HK-2 (cell line): ENCODE results near the gene UMOD.

Source experiments
- DNase-seq: peaks from one replicate; pipeline ENCODE4 v3.0.0-alpha.2; 2018; ENCODE audit not compliant: unreplicated experiment

Gene UMOD

DNA sequence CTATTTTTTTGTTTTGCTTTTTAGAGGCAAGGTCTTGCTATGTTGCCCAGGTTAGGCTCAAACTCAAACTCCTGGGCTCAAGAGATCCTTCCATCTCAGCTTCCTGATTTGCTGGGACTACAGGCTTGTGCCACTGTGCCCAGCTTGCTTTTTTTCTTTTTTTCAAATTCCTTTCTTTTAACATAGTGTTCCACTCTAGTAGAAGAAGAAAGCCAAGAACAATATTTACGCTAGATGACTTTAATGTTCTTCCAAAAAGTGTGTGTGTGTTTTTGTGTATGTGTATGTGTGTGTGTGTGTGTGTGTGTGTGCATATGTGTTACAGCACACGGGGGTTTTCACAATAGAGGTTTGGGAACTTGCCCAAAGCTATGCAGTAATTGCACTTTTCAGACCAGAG is 10.7 kb upstream of the UMOD start:
- DNase-seq, result no peak

- no peak for DNase-seq
These were observed 7.5 kb upstream of the UMOD start for GRCh38 chr16:20359997-20360396.

- no peak for DNase-seq
These were observed 2.7 kb upstream of the UMOD start for GRCh38 chr16:20355114-20355782.

GRCh38 chr16:20353379-20353778 is 864 bp upstream of the UMOD start:
- DNase-seq, result no peak

GRCh38 chr16:20349615-20350014 is 2.9 kb downstream of the UMOD start:
- no peak for DNase-seq

DNA sequence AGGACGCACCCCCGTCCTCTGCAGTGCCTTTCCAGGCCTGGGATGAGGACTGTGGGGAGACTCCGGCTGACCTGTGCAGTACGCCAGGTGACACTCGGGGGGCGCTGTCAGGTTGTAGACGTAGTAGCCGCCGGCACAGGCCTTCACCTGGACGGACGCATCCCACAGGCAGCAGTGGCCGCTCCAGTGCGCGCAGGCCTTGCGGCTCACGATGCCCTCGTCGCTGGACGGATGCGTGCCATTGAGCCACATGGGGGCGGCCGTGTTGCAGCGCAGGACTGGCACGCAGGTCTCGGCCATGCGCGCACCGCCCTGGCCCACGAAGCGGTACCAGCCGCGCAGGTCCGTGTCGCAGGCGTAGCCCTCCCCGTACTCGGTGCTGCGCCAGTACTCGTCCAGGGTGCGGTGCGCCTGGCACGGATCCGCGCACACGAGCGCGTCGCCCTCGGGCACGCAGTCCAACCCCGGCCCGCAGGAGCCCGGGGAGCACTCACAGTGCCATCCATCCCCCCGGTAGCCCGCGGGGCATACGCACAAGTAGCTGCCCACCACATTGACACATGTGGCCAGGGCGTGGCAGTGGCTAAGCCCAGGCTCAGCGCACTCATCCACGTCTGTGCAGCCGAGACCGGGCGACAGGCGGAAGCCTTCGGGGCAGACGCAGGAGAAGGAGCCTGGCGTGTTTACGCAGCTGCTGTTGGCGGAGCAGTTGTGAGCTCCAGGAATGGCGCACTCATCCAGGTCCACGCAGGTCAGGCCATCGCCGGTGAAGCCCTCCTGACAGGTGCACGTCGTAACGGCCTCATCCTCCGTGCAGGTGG is 3.9 kb downstream of the UMOD start:
- DNase-seq, result no peak

GRCh38 chr16:20347666-20348364 is 4.7 kb downstream of the UMOD start:
- DNase-seq, result no peak

DNA sequence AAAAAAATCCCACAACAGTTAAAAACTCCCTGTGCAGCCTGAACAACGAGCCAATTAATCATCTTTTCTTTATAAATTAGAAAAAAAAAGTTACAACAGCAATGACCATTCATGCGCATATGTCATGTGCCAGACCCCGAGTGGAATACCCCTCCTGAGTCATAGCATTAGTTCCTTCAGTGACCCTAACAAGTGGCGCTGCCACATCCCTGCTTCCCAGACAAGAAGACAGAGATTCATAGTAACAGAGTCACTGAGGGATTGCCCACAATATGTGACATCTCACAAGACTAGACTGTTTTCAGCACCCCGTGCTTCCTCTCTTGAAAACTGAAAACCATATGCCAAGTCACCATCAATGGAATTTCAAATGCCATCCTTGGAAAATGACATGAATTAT is 7.9 kb downstream of the UMOD start:
- DNase-seq, result no peak

GRCh38 chr16:20339744-20340143 is 12.8 kb downstream of the UMOD start:
- DNase-seq, result no peak

DNA sequence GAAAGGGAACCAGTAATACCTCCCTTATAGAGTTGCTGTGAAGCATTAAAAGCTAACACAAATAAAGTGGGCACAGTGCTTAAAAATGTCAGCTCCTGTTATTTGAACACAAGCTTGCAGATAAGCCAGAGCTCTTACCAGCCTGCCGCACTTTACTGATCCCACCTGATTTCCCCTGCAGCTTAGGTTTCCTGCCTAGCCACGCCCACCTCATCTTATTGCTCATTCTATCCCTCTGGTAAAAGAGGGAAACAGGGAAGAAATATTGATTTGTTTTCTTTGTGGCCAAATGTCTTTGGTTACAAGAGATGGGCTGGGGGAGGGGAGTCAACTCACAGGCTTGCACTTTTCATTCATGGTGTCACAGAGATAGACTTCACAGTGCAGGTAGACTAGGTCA is 15.6 kb downstream of the UMOD start:
- no peak for DNase-seq

- DNase-seq, result no peak
These were observed 18.1 kb downstream of the UMOD start for GRCh38 chr16:20334396-20334795.

GRCh38 chr16:20333120-20333519 is 19.4 kb downstream of the UMOD start:
- DNase-seq, result no peak

DNA sequence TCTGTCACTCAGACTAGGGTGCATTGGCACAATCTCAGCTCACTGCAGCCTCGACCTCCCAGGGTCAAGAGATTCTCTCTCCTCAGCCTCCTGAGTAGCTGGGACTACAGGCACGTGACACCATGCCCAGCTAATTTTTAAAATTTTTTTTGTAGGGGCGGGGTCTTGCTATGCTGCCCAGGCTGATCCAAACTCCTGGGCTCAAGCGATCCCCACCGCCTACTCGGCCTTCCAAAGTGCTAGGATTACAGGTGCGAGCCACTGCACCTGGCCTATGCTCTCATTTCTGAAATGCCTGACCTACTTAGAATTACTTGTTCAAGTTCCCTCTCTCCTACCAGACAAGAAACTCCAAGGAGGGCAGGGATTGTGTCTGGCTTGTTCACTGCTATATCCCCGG is 20.1 kb downstream of the UMOD start:
- DNase-seq, result no peak

- no peak for DNase-seq
These were observed 20.9 kb downstream of the UMOD start for GRCh38 chr16:20331635-20332034.

GRCh38 chr16:20329392-20330138 is 22.9 kb downstream of the UMOD start:
- no peak for DNase-seq

- DNase-seq, result no peak
These were observed 25.0 kb downstream of the UMOD start, which contains the start of gene GP2 for GRCh38 chr16:20327444-20328041. GP2 (minus strand) TSS chr16:20327513; CDS start chr16:20326431, 1,082 bp downstream.

DNA sequence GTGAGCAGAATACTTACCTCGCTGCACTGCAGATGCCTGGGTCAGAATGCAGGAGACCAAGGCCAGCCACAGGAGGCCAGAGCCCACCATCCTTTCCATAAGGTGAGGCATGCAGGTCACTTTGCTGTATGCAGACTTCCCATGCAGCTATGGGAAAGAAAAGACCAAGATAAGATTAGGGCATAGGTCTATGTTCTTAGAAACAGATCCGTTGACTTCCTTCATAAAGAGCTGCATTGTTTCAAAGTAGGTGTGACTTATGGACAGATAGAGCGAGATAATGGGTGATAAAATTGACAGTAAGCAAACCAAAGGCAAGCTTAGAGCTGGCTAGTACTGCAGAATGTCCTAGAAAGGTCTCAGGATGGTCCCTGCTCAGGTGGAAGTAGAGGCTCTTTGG is 26.2 kb downstream of the UMOD start:
- no peak for DNase-seq

- no peak for DNase-seq
These were observed 27.5 kb downstream of the UMOD start for GRCh38 chr16:20325005-20325404.

- no peak for DNase-seq
These were observed 28.9 kb downstream of the UMOD start for GRCh38 chr16:20323591-20324117.

DNA sequence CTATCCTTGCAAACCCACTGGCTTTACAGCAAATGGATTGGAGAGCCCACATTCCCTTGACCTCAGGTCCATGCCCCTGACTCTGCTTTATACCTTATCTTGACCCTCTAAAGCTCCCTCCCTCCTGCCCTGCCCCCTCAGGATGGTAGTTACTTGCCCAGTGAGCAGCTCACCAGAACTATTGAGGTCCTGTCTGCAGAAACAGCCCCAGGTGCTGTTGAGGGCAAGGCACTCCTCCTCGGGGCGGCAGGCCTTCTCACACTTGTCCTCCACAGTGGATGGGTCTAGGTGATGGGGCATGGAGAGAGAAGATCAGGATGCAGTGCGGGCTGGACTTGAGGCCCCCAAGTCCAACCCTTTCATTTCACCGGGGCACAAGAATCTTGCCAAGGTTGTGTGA is 29.8 kb downstream of the UMOD start:
- no peak for DNase-seq

DNA sequence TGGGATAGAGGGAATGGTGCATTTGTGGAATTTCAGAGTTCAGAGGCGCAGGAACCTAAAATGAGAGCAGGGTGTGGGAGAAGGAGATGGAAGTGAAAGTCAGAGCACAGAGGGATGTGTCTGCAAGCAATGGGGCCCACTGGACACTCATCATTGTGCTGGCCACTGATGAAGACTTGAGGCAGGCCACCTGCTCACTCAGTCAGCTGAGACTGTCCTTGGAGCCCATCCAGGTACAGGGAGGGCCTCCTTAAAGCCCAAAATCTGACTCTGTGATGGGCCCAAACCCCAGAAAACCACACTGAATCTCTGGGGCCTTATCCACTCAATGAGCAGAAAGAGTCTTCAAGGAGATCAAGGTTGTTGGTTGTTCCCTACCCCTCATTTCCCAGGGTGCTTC is 30.8 kb downstream of the UMOD start:
- no peak for DNase-seq
